Ovary (tissue), 9 donors: ENCODE results near the gene TSPOAP1. TPM values are rescaled to one million over a fixed set of nuclear protein-coding genes. Genes with fewer than 3 reads are reported as not detected.

Experiments used
- DNase-seq, 5 donors: peaks; one replicate each; pipeline ENCODE4 v3.0.0-alpha.2; 2019 to 2020
- H3K27ac ChIP-seq, 2 donors: fragments of 200-600 bp; one replicate each; pipeline versions ENCODE4 v1.5.1 to v1.8.0; 2019 to 2022
- H3K27me3 ChIP-seq: fragments of 200-600 bp; one replicate; pipeline ENCODE4 v1.8.0; 2022
- H3K36me3 ChIP-seq: fragments of 200-600 bp; sonication (generic); one replicate; pipeline ENCODE4 v1.5.1; 2019
- H3K4me1 ChIP-seq: one replicate; pipeline ENCODE4 v1.8.1; 2013; ENCODE audit warnings: mild to moderate bottlenecking, moderate library complexity; ENCODE audit not compliant: insufficient read depth
- H3K4me3 ChIP-seq: fragments of 200-600 bp; sonication (generic); one replicate; pipeline ENCODE4 v1.5.1; 2017
- H3K9me3 ChIP-seq, 2 donors: fragments of 200-600 bp in 1 of 2; sonication (generic) in 1 of 2; one replicate each; pipeline versions ENCODE4 v1.5.1 to v1.8.1; 2013 to 2019; ENCODE audit warnings: mild to moderate bottlenecking in 1 of 2, moderate library complexity in 1 of 2
- CTCF ChIP-seq, 3 donors: fragments of 450-650 bp in 2 of 3; fragments of 200-600 bp in 1 of 3; IDR thresholded peaks; one replicate each; pipeline versions ENCODE4 v1.5.1 to v1.8.0; 2016 to 2022; ENCODE audit warnings: antibody characterized with exemption in 3 of 3, mild to moderate bottlenecking in 1 of 3
- EP300 ChIP-seq: sonication (generic); formaldehyde crosslinking; IDR thresholded peaks from one replicate; pipeline ENCODE4 v1.6.1; 2017; ENCODE audit warnings: antibody characterized with exemption
- POLR2A ChIP-seq: fragments of 450-650 bp; IDR thresholded peaks from one replicate; pipeline ENCODE4 v1.6.1; 2017; ENCODE audit warnings: antibody characterized with exemption, mild to moderate bottlenecking, moderate library complexity
- WGBS, 3 donors: extraction: QIAGEN DNeasy Blood & Tissue Kit in 1 of 3; methylation state at CpG; one replicate each; pipeline versions ENCODE4 v1.1.5 to v1.1.7; 2013 to 2017; 5-methylcytosine and 5-hydroxymethylcytosine counted together
- intact Hi-C, 4 donors: fragments of 100-400 bp; cut with DNase I; formaldehyde crosslinking; loops; one replicate each; pipeline versions ENCODE4 v1.11.0 to v1.15.1; 2022 to 2023
- polyA plus RNA-seq, 2 donors: library from polyadenylated mRNA; stranded (reverse); fragments of 200-250 nt in 1 of 2; fragments of 350-450 nt in 1 of 2; fragmentation: Illumina TruSeq in 1 of 2; extraction: RNeasy Lipid Tissue Mini Kit (QIAGEN cat#74804) in 1 of 2; gene quantifications; one replicate each; pipeline ENCODE4 v1.2.3, GENCODE V29; 2013 to 2014
- total RNA-seq, 7 donors: library from RNA; depleted of rRNA in 2 of 7; stranded (reverse); fragments of >200 nt in 2 of 7; fragmentation: NEBNext Ultra II Directional in 3 of 7; extraction: Animal tissue kit (Norgen Biotek cat#: 25700) in 3 of 7; gene quantifications; one replicate each; pipeline versions ENCODE4 v1.1.0 to v1.2.4, GENCODE V29; 2016 to 2023
- donor health status: DM: no; HTN: no; CAD: no; lungs with moderate emphysema.
- donor health status: DM: no; HTN: no; CAD: no.
- donor health status: Bipolar disorder and iron deficiency.
- donor health status: DM: yes; HTN: yes; CAD: no.
- donor health status: DM: no; HTN: no; CAD: no.
- donor health status: DM: yes; HTN: yes; CAD: no.

Gene TSPOAP1
- total and polyA plus RNA-seq, 9 donors, result 8.3 to 49.1 (median 37.5) TPM

GRCh38 chr17:58322581-58323185, 5.9 kb downstream of the TSPOAP1 start:
- H3K27ac ChIP-seq, result no peak overlapping the region
- H3K9me3 ChIP-seq, result no peaks in the 10 kb centered on the region
- peaks cover 8% of the 10 kb centered on the region for H3K4me1 ChIP-seq
- no peak for DNase-seq
- H3K36me3 ChIP-seq, result no peaks in the 10 kb centered on the region
- WGBS, 3 donors, result 95 to 96% (median 96%) methylated on average over 9 of the region's 9 CpGs
- TF ChIP-seq POLR2A, result no peak
- no peak for TF ChIP-seq EP300
- no peak for TF ChIP-seq CTCF (IDR thresholded peaks at IDR 0.05)
- H3K27me3 ChIP-seq, result no peaks in the 10 kb centered on the region
- no peak overlapping the region for H3K4me3 ChIP-seq
- intact Hi-C loops, result no loop called here

- H3K9me3 ChIP-seq, result no peaks in the 10 kb centered on the region
- 77 to 86% (median 81%) methylated on average over 18 of the region's 18 CpGs for WGBS, 3 donors
- intact Hi-C loops, result no loop called here
- no peak overlapping the region for H3K27ac ChIP-seq
- H3K4me1 ChIP-seq, result peaks cover 8% of the 10 kb centered on the region
- H3K36me3 ChIP-seq, result no peaks in the 10 kb centered on the region
- H3K27me3 ChIP-seq, result no peaks in the 10 kb centered on the region
- no peak for TF ChIP-seq EP300
- no peak for TF ChIP-seq CTCF (IDR thresholded peaks at IDR 0.05)
- TF ChIP-seq POLR2A, result no peak
- H3K4me3 ChIP-seq, result no peak overlapping the region
- peak in 1 of 5 donors; percentile 31 for DNase-seq
Observed at GRCh38 chr17:58321571-58322525, 6.7 kb downstream of the TSPOAP1 start.

GRCh38 chr17:58320570-58321323, 7.8 kb downstream of the TSPOAP1 start:
- 88 to 89% (median 89%) methylated on average over 9 of the region's 9 CpGs for WGBS, 3 donors
- no peak for TF ChIP-seq EP300
- TF ChIP-seq CTCF (IDR thresholded peaks at IDR 0.05), result no peak
- TF ChIP-seq POLR2A, result no peak
- DNase-seq, result peak in 2 of 5 donors; percentile 4 to 9
- peaks cover 8% of the 10 kb centered on the region for H3K4me1 ChIP-seq
- H3K4me3 ChIP-seq, result no peak overlapping the region
- H3K36me3 ChIP-seq, result no peaks in the 10 kb centered on the region
- no peak overlapping the region for H3K27ac ChIP-seq
- intact Hi-C loops, result no loop called here
- no peaks in the 10 kb centered on the region for H3K27me3 ChIP-seq
- H3K9me3 ChIP-seq, result no peaks in the 10 kb centered on the region

GRCh38 chr17:58320163-58320558, 8.4 kb downstream of the TSPOAP1 start:
- H3K4me3 ChIP-seq, result no peak overlapping the region
- 87 to 96% (median 94%) methylated on average over 7 of the region's 7 CpGs for WGBS, 3 donors
- DNase-seq, result peak in 1 of 5 donors; percentile 13
- H3K4me1 ChIP-seq, result peaks cover 6% of the 10 kb centered on the region
- no peaks in the 10 kb centered on the region for H3K9me3 ChIP-seq
- H3K27ac ChIP-seq, result no peak overlapping the region
- no peaks in the 10 kb centered on the region for H3K27me3 ChIP-seq
- TF ChIP-seq EP300 (no peak), POLR2A (no peak), CTCF (IDR thresholded peaks at IDR 0.05) (no peak)
- intact Hi-C loops, result no loop called here
- no peaks in the 10 kb centered on the region for H3K36me3 ChIP-seq
